GM06990 (cell line): ENCODE measurements around the gene MAML2.
"Not testable (repeated sequence)": the region's sequence is repeated elsewhere in the genome, so short reads cannot be mapped to it uniquely, and the experiment has no call there.

ENCODE experiments used
- DNase-seq: peaks from one replicate; pipeline ENCODE4 v3.0.0-alpha.2; 2011; ENCODE audit not compliant: insufficient read length; ENCODE audit errors: extremely low read depth
- H3K27me3 ChIP-seq: replicated peaks from 2 replicates; pipeline ENCODE4 v1.6.0; 2011; ENCODE audit warnings: low read length; ENCODE audit not compliant: control insufficient read depth, insufficient read depth
- H3K36me3 ChIP-seq: 2 replicates; pipeline ENCODE4 v1.5.1; 2011; ENCODE audit warnings: low read length; ENCODE audit not compliant: control insufficient read depth, insufficient read depth
- H3K4me3 ChIP-seq: replicated peaks from 2 replicates; pipeline ENCODE4 v1.5.1; 2011; ENCODE audit warnings: low read depth, mild to moderate bottlenecking, control low read depth, low read length
- CTCF ChIP-seq: IDR thresholded peaks from 2 replicates; pipeline ENCODE4 v1.5.1; 2011; ENCODE audit warnings: low read length, control low read depth, mild to moderate bottlenecking, inconsistent platforms; ENCODE audit not compliant: insufficient read depth, poor library complexity, severe bottlenecking

MAML2 gene

GRCh38 chr11:96189351-96189750 is 153.6 kb downstream of the MAML2 start:
- TF ChIP-seq CTCF: no peak
- peak; percentile 38 for DNase-seq
- no peak overlapping the region for H3K4me3 ChIP-seq
- no peaks in the 10 kb centered on the region for H3K27me3 ChIP-seq
- H3K36me3 ChIP-seq: no peaks in the 10 kb centered on the region

- peak; percentile 22 for DNase-seq
- Histone ChIP-seq H3K27me3 (no peaks in the 10 kb centered on the region), H3K4me3 (no peak overlapping the region), H3K36me3 (no peaks in the 10 kb centered on the region)
- no peak for TF ChIP-seq CTCF
These were observed 154.6 kb downstream of the MAML2 start for GRCh38 chr11:96188243-96189006.

GRCh38 chr11:96187822-96188221 is 155.2 kb downstream of the MAML2 start:
- no peak for TF ChIP-seq CTCF
- no peak for DNase-seq
- H3K36me3 ChIP-seq: no peaks in the 10 kb centered on the region
- no peak overlapping the region for H3K4me3 ChIP-seq
- H3K27me3 ChIP-seq: no peaks in the 10 kb centered on the region

- no peaks in the 10 kb centered on the region for H3K36me3 ChIP-seq
- no peak overlapping the region for H3K4me3 ChIP-seq
- no peak for TF ChIP-seq CTCF
- no peaks in the 10 kb centered on the region for H3K27me3 ChIP-seq
- no peak for DNase-seq
These were observed 156.2 kb downstream of the MAML2 start for GRCh38 chr11:96186806-96187205.

- Histone ChIP-seq H3K36me3 (no peaks in the 10 kb centered on the region), H3K4me3 (no peak overlapping the region), H3K27me3 (no peaks in the 10 kb centered on the region)
- TF ChIP-seq CTCF: no peak
- DNase-seq: peak; percentile 64
These were observed 157.7 kb downstream of the MAML2 start for GRCh38 chr11:96185220-96185768.

GRCh38 chr11:96180937-96181336 is 162.1 kb downstream of the MAML2 start:
- DNase-seq, H3K27me3 ChIP-seq, H3K36me3 ChIP-seq, H3K4me3 ChIP-seq: not testable (repeated sequence)
